T1000 (cell line): Measurements from ENCODE around the gene HSD17B7.
A peak's percentile ranks its signal among the peaks of the same experiment; 100 is the strongest.
"Not testable (repeated sequence)": the region's sequence is repeated elsewhere in the genome, so short reads cannot be mapped to it uniquely, and the experiment has no call there.

Experiments used
- DNase-seq: peaks from one replicate; lab custom pipeline; 2025; ENCODE audit warnings: mixed read lengths; lab: John Stamatoyannopoulos, UW

The HSD17B7 gene

DNA sequence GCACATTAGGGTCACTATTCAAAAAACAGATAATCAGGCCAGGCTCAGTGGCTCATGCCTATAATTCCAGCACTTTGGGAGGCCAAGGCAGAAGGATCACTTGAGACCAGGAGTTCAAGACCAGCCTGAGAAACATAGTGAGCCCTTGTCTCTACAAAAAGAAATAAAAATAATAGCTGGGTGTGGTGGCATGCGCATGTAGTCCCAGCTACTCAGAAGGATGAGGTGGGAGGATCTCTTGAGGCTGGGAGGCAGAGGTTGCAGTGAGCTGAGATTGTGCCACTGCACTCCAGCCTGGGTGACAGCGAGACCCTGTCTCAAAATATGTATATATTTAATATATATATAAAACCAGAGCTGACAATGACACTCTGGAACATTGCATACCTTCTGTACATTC lies 21.9 kb downstream of the HSD17B7 start:
- not testable (repeated sequence) for DNase-seq

DNA sequence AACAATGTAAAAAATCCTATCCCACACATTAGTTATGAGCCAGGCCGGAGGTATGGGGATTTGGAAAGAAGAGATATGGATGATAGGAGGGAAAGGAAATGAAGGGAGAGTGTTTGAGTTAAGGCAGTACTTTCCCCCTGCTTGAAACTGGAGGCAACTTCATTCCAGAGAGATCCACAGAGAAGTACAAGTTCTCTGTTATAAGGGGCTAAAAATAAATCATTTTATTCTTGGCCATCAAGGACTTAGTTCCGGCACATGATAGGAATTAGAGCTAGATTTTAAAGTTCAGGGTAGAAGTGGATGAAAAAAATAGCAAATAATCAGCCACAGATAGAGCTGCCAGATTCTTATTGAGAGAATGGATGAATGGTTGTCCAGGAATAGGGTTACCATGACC lies 27.6 kb downstream of the HSD17B7 start:
- not testable (repeated sequence) for DNase-seq

DNA sequence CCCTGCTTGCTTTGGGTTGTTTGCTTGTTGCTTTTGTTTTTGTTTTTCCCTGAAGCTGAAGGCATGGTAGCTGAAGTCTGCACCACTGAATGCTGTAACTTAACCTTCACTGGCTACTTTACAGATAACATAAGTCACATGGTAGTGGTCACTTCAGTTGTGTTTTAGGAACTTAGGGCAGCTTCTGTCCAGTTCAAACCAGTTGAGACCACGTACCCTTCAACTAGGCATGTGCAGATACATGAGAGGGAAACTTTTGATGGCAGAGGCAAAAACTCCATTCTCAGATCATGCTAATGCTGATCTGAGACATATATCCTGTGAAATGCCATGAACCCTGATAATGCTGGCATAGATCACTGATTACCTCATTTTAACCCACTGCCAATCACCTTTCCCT lies 28.2 kb downstream of the HSD17B7 start:
- not testable (repeated sequence) for DNase-seq

DNA sequence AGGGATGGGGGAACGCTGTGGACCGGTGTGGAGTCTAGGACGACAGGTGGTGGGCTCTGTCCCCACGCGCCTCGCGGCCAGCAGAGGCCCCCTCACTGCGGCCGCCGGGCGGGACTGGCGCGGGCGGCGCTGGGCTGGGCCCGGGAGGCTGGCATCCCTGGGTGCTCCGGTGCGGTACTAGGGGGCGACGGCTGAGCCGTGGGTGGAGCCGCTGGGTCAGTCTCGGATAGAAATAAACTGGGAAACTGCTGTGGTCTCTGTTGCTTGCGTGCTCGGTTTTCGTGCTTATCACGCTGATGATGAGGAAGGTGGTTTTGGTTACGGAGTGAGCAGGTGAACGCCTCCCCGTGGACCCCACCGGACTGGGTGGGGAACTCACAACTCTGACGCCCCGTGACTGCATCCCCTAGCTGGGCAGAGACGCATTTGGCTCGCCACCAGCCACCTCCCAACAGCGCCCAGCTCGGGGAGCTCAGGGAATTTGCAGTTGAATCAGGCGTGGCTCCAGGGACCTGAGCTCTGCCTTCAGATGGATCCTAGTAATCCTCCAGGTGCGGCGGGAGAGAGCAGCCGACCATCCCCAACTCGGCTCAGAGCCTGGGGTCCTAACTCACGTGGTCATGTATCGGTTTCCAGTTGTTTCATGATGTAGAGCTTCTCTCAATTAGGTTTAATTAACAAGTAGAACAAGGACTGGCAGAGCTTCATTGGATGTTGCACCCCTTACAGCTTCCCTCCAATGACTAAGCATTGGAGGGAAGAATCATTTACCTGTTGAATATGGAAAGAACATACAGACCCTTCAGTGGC lies 32.1 kb downstream of the HSD17B7 start:
- no peak for DNase-seq

DNA sequence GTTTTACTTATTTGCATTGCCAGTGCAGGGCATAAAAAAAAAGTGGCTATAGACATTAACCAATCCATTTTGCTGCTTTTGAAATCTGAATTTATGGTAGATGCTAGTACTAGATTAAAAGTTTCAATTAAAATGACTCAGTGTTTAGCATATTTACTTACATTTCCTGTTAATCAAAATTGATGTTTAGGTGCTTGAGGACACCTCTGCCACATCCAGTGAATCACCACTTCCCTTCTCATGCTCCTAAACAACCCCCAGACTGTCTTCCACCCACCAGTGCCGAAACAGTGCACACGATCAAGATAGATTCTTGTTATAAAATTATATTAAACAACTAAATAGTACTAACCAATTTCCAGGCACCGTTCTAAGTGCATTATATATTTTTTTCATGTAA lies 32.7 kb downstream of the HSD17B7 start:
- DNase-seq = no peak

DNA sequence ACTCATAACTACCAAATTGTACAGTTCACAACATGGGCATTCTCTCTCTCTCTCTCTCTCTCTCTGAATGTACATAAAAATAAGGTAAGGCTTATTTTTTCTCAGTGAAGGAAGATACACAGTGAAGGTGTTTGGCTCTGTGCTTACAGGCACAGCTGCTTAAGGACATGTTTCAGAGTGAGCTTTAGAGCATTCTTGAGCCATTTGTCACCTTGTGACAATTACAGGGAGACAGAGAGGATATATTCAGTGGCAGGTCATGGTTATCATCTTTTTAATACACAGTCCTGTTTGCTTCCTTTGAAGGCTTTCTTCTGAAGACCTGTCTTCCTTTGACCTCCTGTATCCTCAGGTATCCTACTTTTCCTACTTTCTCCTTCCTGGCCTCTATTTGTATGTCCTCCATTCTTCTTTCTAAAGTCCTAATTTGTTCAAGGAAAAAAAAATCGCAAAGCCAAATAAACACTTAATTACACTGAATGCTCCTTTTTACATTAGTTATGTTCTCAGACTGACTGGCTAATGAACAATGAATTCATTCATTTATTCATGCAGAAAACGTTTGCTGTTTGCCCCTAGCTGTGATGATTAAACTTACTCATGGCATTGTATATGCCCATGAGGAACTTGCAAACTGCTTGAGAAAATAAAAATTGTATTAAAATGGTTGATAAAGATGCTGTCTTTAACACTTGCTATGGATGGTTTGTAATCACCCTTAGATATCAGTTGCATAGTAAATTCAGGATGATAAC lies 33.4 kb downstream of the HSD17B7 start:
- no peak for DNase-seq

DNA sequence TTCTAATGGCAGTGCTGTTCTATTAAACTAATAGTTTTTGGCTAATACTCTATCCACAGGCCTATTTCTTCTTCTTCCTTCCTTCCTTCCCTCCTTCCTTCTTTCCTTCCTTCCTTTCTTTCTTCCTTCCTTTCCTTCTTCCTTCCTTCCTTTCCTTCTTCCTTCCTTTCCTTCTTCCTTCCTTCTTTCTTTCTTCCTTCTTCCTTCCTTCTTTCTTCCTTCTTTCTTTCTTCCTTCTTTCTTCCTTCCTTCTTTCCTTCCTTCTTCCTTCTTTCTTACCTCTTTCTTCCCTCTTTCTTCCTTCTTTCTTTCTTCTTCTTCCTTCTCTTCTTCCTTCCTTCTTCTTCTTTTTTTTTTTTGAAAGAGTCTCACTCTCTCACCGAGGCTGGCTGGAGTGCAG lies 38.8 kb downstream of the HSD17B7 start:
- no peak for DNase-seq

DNA sequence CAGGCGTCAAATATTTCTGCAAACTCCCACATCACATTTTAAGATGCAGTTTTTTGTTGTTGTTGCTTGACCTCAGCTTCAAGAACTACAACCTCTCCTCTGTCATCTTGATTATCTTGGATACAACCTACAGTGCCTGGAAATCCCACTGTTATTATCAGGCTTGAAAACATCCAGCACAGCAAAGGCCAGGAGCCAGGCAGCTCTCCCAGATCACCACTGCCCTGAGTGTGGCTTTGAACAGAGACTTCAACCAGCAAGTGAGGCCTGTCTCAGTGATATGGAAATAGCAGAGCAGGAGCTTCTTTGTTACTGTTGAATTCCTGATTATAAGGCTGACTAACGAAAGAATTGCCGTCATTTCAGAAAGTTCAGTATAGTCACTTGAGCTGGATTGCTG lies 42.0 kb downstream of the HSD17B7 start:
- DNase-seq = no peak

DNA sequence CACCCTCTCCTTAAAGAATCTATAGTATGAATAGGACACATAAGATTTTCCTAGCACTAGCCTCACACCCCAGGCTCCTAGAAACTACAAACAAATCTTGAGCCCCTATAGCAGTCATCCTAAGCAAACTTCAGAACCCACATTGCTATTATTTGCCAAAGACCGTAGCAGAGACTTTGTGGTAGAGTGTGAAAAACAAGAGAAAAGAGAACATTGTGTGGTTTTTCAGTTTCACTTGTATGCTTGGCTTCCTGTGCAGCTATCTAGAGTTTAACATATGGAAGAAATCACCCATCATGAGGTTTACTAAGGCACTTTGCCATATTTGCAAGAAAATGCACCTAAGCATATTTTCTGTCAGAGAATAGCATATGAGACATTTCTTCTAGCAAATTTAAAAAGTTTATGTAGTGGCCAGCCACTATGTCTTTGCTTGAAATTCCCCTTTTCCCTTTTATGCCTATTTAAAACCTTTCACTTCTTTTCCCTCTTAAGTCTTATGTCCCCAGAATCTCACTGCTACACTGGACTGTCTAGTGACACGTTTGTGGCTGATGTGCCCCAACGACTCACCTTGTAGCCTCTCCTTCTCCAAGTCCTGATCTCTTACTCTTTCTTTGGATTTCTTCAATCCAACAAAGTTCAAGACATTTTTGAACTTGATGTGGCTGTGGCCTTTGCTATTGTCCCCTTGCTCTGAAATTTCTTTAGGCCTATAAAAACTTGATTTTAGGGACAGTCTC lies 44.8 kb downstream of the HSD17B7 start:
- no peak for DNase-seq

DNA sequence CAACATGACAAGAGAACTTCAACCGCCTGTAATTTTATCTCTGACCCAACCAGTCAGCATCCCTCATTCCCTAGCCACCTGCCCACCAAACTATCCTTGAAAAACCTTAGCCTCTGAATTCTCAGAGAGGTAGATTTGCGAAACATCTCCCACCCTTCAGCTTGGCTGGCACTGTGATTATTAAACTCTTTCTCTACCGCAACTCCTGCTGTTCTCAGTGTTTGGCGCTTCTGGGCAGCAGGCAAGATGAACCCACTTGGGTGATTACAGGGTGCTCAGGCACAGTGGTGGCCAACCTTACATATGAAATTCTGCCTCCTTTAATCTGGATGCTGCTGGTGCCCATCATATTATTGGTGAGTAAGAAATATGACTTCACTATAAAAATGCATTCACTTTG lies 48.4 kb downstream of the HSD17B7 start:
- no peak for DNase-seq

DNA sequence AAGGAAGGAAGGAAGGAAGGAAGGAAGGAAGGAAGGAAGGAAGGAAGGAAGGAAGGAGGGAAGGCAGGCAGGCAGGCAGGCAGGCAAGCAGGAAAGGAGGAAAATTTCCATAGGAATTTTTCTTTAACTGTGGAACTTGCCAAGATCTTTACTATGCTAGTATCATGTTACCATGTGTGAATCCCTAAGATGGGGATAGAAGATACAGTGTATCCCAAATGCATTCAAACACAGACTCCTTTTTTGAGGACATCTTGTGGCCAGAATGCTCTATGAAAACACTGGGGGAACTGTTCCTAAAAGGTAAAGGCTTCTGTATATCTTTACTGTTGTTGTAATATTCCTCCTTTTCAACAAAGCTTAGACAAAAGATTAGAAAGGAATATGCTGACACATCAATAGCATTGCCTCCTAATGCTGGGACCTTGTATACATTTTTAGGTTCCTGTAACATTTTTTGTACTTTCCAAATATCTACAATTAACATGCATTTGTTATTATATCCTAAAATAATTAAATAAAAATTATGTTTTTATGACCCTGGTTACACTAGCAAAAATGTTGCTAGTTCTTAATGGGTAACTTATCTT lies 49.8 kb downstream of the HSD17B7 start:
- DNase-seq = no peak

DNA sequence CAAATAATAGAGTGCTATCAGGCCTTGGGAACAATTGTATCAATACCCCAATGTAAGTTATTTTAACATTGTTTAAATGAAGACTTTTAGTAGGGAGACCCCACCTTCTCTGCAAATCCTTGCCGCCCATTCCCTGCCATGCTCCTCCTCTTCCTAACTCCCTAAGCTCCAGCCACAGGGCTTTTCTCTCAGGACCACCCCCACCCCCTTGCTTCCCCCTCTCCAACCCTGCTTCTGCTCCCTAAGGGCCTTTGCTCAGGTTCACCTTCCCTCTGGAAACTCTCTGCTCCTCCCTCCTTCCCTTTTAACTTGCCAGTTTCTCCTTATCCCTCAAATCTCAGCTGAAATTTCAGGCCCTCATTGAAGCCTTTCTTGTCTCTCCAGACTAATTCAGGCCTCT lies 53.7 kb downstream of the HSD17B7 start:
- DNase-seq = no peak

DNA sequence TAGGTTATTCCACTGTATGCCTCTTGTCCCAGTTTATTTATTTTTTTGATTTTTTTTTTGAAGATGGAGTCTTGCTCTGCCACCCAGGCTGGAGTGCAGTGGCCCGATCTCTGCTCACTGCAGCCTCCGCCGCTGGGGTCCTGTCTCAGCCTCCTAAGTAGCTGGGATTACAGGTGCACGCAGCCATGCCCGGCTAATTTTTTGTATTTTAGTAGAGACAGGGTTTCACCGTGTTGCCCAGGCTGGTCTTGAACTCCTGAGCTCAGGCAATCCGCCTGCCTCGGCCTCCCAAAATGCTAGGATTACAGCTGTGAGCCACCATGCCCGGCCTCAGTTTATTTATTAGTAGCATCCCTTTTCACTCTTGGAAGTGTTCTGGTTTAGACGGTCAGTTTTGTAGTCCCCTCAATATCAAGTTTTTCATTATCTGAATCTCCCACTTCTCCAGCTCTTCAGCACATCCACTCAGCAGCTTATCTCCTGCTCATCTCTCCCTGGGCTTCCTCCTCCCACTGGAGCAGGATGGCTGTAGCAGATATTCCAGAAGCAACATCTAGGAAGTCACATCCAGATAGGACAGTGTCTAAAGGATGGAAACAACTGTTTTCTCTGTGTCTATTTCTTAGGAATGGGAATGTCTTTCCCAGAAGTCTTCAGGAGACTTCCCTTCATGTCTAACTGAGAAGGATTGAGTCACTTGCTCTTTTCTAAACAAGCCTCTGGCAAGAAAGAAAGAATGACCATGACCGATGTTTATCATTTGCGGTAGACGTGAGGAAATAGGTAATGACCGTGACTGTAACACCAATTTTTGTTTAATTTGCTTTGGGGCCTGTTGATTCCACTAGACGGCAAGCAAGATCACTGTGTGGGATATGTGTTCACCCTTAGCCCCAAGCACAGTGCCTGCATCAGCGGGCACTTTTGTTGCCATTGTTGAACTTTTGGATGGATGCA lies 56.0 kb downstream of the HSD17B7 start:
- DNase-seq = no peak

DNA sequence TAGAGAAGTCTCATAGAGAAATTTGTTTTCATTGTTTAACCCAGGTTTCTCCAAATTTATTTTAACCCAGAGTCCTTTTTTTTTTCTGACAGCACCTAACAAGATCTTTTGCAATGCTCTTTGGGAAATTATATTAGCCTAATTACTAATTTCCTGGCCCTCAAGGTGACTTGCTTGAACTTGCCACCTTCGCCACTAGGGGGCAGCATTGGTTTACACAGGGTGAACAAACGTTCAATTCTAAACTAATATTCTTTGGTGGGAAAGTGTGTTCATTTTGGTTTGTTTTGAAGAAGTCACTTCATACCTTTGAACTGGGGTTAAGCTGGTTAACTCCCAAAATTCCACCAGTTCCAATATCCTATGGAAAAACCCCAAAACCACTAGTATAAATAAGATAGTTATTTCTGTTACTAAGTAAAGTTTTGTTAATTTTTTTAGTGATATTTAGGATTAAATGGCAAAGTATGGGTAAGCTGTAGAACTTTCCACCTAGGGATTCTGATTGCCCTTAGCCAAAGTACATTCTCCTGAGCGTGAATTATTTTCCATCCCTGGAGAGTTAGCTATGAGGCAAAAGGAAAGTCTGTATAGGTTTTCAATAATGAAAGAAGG lies 57.4 kb downstream of the HSD17B7 start:
- no peak for DNase-seq

DNA sequence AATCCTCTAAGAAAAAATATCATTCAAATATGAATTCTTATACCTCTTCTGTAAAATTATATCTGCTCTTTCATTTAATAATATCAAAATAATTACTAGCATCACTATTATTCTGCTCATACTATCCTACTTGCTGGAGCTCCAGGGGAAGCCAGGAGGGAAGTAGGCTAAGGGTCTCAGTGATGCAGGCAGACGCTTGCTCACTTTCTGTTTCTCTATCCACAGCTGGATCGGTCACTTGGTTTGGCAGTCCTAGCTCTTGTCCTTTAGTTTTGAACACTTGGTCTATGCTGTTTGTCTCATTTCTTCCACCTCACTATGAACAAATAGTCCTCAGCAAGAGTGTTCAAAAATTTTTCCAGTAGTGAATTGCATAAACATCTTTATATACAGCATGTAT lies 59.2 kb downstream of the HSD17B7 start:
- no peak for DNase-seq

DNA sequence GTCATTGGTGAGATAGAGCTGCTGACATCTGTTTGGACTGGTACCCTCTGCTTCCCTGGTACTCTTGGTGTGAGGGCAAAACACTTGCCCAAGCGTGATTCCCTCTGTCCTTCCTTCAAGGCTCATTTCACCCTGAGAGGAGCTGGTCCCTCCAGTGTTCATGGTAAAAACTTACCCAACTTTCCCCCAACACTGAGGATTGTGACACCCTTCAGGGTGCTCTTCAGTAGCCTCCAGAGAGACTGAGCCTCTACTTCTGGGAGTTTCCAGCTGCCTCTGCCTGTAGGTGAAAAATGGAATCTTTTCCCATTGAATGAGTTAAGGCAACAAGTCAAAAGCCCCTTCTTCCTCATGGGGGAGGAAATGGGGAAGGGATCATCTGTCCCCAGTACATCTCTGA lies 60.8 kb downstream of the HSD17B7 start:
- no peak for DNase-seq

DNA sequence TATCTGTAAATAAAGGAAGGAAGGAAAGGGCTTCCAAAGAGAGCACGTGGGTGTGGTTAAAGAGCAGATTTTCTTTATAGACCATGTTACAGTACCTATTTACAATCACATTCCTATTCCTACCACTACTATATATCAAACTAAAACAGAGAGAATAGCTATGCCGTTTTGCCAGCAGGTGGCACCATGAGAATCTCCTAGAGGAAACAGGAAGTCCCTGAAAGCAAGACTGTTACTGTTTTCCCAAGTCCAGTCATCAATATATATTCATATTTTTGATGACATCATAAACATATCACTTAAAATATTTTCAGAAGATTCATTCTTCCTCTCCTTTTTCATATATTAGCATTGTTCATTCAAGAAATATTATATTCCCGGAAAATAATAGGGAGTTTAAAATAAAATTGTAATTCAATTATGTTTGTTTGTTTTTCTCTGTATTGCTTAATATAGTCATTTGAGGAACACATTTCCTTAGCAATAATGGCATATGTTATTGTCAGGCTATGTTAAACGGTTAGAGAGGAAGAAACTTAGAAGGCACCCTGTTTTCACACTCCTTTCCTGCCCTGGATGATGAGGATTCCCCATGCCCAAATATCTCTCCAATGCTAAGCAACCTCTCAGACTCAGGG lies 63.9 kb downstream of the HSD17B7 start:
- peak; percentile 12 for DNase-seq

DNA sequence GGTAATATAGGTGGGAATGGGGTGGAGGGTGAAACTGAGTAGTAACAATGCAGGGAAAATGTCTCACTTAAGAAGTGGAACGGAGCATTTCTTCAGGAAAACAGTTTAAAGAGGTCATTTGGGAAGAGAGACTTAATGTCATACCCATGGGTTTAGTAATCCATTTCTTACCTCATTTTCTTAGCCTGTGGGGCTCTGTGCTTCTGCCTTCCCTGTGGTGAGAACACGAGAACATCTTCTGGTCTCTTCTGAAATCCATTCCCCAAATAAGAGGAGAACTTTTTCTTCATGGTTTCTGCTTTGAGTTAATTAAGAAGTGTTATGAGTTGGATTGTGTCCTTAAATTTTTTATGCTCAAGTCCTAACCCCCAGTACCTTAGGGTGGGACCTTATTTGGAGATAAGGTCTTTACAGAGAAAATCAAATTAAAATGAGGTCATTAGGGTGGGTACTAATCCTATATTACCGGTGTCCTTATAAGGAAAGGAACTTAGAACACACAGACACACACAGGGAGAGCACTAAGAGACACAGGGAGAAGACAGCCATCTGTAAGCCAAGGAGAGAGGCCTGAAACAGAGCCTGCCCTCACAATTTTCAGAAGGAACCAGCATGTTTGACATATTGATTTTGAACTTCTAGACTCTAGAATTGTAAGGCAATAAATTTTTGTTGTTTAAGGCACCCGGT lies 65.1 kb downstream of the HSD17B7 start:
- no peak for DNase-seq

DNA sequence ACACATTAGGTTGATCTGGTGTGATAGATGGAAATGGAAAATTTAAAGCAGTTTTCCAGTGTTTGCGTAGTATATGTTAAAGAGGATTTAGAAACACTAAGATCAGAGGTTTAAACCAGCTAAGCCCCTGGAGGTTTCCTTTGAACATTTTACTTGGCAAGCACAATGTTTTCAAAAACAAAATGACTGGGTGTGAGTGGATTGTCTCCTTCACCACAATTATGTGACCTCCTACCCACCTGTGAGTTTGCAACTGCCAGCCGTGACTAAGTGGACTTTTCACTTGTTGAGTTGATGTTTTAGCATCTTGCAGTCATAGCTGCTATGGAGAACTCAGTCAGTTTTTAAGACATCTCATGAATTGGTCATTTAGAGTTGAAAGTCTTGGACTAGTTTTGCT lies 65.8 kb downstream of the HSD17B7 start:
- peak; percentile 50 for DNase-seq

DNA sequence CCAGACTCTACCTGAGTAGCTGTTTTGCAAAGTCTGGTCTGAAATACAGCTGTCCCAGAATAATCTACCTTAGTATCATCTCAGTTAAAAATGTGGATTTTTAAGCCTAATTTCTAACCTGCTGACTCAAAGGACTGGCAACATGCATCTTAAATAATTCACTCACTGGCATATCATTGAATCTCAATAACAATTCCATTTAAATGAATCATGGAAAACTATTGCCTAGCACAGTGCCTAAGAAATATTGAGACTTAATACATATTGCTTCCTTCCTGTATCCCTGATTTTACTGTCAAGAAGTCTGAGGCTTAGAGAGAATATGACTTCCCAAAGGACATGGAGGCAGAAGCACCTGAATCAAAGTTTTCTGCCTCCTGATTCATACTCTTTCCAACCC lies 67.3 kb downstream of the HSD17B7 start:
- no peak for DNase-seq
